T-cell (primary cell): ENCODE data around the gene FAM217B. TPM values are rescaled to one million over a fixed set of nuclear protein-coding genes. Genes with fewer than 3 reads are reported as not detected.

Experiments
- ATAC-seq, 4 experiments: fragments of 200-7000 bp in 3 of 4; fragments of 150-1000 bp in 1 of 4; cut with Tn5 transposase; replicated peaks in 1 of 4; 1 replicate in 3 of 4; 2 replicates in 1 of 4; pipeline ENCODE4 v1.10.0; 2021; ENCODE audit warnings: moderate library complexity in 3 of 4, mild to moderate bottlenecking in 2 of 4, moderate number of reproducible peaks in 1 of 4
- CTCF ChIA-PET, 2 donors: fragments of 300-600 bp; sonication (Branson Sonifier 250); formaldehyde crosslinking; loops; one replicate each; lab custom pipeline; 2022; ENCODE audit warnings: antibody characterized with exemption in 2 of 2; lab: Charles Lee
- POLR2A ChIA-PET, 2 donors: fragments of 300-600 bp; sonication (Branson Sonifier 250); formaldehyde crosslinking; loops; one replicate each; lab custom pipeline; 2022; ENCODE audit warnings: antibody characterized with exemption in 2 of 2; lab: Charles Lee
- DNase-seq, 35 experiments: peaks; one replicate each; pipeline versions ENCODE4 v3.0.0 to v3.0.0-alpha.2; 2013 to 2023
- H3K27ac ChIP-seq: one replicate; pipeline ENCODE4 v1.5.1; 2013; ENCODE audit warnings: low read length
- H3K27me3 ChIP-seq, 2 experiments: replicated peaks in 1 of 2; 1 replicate in 1 of 2; 2 replicates in 1 of 2; pipeline versions ENCODE4 v1.6.1 to v1.7.0; 2013; ENCODE audit warnings: low read length in 1 of 2, mixed read lengths in 1 of 2; ENCODE audit not compliant: control insufficient read depth in 2 of 2, insufficient read depth in 2 of 2; ENCODE audit errors: extremely low read depth in 1 of 2
- H3K36me3 ChIP-seq, 2 donors: 1 replicate in 1 of 2; 2 replicates in 1 of 2; pipeline versions ENCODE4 v1.6.1 to v1.7.0; 2013; ENCODE audit warnings: low read length in 1 of 2; ENCODE audit not compliant: control insufficient read depth in 2 of 2, insufficient read depth in 1 of 2; ENCODE audit errors: extremely low read depth in 1 of 2
- H3K4me1 ChIP-seq, 2 experiments: 1 replicate in 1 of 2; 2 replicates in 1 of 2; pipeline versions ENCODE4 v1.6.1 to v1.7.0; 2013; ENCODE audit warnings: low read length in 2 of 2, mixed read lengths in 1 of 2; ENCODE audit not compliant: insufficient read depth in 2 of 2, control insufficient read depth in 1 of 2; ENCODE audit errors: extremely low read depth in 1 of 2
- H3K4me3 ChIP-seq, 2 donors: 1 replicate in 1 of 2; 2 replicates in 1 of 2; pipeline versions ENCODE4 v1.5.1 to v1.7.0; 2013; ENCODE audit warnings: mild to moderate bottlenecking in 2 of 2, low read length in 1 of 2, moderate library complexity in 1 of 2; ENCODE audit not compliant: control insufficient read depth in 1 of 2; ENCODE audit errors: extremely low read depth in 1 of 2
- H3K9me3 ChIP-seq: 2 replicates; pipeline ENCODE4 v1.7.0; 2013
- H3K27ac Mint-ChIP-seq, 2 donors: one replicate each; pipeline ENCODE4 v1.8.0; 2020 to 2021; ENCODE audit warnings: mild to moderate bottlenecking in 2 of 2, mixed read lengths in 2 of 2
- H3K27me3 Mint-ChIP-seq, 2 donors: one replicate each; pipeline ENCODE4 v1.8.0; 2021 to 2022; ENCODE audit warnings: mixed read lengths in 2 of 2
- H3K36me3 Mint-ChIP-seq: one replicate; pipeline ENCODE4 v1.8.0; 2021; ENCODE audit warnings: mixed read lengths
- H3K4me1 Mint-ChIP-seq, 3 donors: one replicate each; pipeline ENCODE4 v1.8.0; 2020 to 2022; ENCODE audit warnings: mixed read lengths in 3 of 3, mild to moderate bottlenecking in 1 of 3
- H3K4me3 Mint-ChIP-seq, 3 donors: one replicate each; pipeline ENCODE4 v1.8.0; 2020 to 2022; ENCODE audit warnings: mild to moderate bottlenecking in 3 of 3, mixed read lengths in 3 of 3, moderate library complexity in 3 of 3
- H3K9me3 Mint-ChIP-seq, 3 donors: one replicate each; pipeline ENCODE4 v1.8.0; 2020 to 2022; ENCODE audit warnings: mixed read lengths in 3 of 3
- WGBS: methylation state at CpG from one replicate; pipeline ENCODE4 v1.1.5; 2013; ENCODE audit warnings: missing lambda C conversion rate; ENCODE audit not compliant: insufficient coverage; 5-methylcytosine and 5-hydroxymethylcytosine counted together
- total RNA-seq, 35 experiments: library from RNA in 6 of 35; stranded (reverse) in 6 of 35; fragments of 120-200 nt in 1 of 35; gene quantifications; one replicate each; pipeline versions ENCODE4 v1.2.1 to v1.2.4 and lab custom pipeline; 2013 to 2026

The FAM217B gene
- total RNA-seq, 5 donors from 2014 or later (not counting 1 experiment from before 2014, with no cell fraction given) = 19.3 to 35.6 (median 29.5) TPM

GRCh38 chr20:59936409-59936808, 3.8 kb upstream of the FAM217B start:
- Histone ChIP-seq H3K4me3 (no peak overlapping the region), H3K9me3 (no peaks in the 10 kb centered on the region), H3K27me3 (no peaks in the 10 kb centered on the region), H3K36me3 (no peaks in the 10 kb centered on the region), H3K27ac (no peak overlapping the region), H3K4me1 (peaks cover 9 to 22% of the 10 kb centered on the region in 2 experiments)
- H3K9me3 Mint-ChIP-seq = no peaks in the 10 kb centered on the region
- DNase-seq = no peak
- H3K4me3 Mint-ChIP-seq = no peak overlapping the region
- CTCF ChIA-PET = interaction anchor here (0.6 to 1.0 kb wide), 3 partner anchors 9 to 14 kb away, joined by 3 to 4 read pairs (median 3); no protein-coding TSS in a partner anchor
- H3K4me1 Mint-ChIP-seq = peaks cover 35 to 56% (median 50%) of the 10 kb centered on the region in 3 donors
- H3K36me3 Mint-ChIP-seq = peaks cover 2% of the 10 kb centered on the region
- WGBS = no CpG with 5 or more reads among the region's 4 CpGs
- POLR2A ChIA-PET = no interaction called here
- no peak for ATAC-seq
- no peaks in the 10 kb centered on the region for H3K27me3 Mint-ChIP-seq
- H3K27ac Mint-ChIP-seq = peak overlapping the region in 1 of 2 donors; percentile 1

GRCh38 chr20:59937150-59937549, 3.0 kb upstream of the FAM217B start:
- Histone ChIP-seq H3K9me3 (no peaks in the 10 kb centered on the region), H3K4me1 (peaks cover 11 to 22% of the 10 kb centered on the region in 2 experiments), H3K27me3 (no peaks in the 10 kb centered on the region), H3K27ac (no peak overlapping the region), H3K4me3 (no peak overlapping the region), H3K36me3 (peaks cover 0 to 1% of the 10 kb centered on the region in 2 donors)
- ATAC-seq (no peak), DNase-seq (no peak)
- H3K36me3 Mint-ChIP-seq = peaks cover 3% of the 10 kb centered on the region
- H3K27me3 Mint-ChIP-seq = no peaks in the 10 kb centered on the region
- H3K9me3 Mint-ChIP-seq = no peaks in the 10 kb centered on the region
- H3K4me1 Mint-ChIP-seq = peaks cover 36 to 58% (median 51%) of the 10 kb centered on the region in 3 donors
- WGBS = no CpG with 5 or more reads among the region's 3 CpGs
- H3K27ac Mint-ChIP-seq = peak overlapping the region; percentile 59 to 71
- ChIA-PET CTCF (interaction anchor here in 1 of 2 donors (1.0 kb wide), 2 partner anchors 9 to 14 kb away, joined by 3 read pairs; no protein-coding TSS in a partner anchor), POLR2A (no interaction called here)
- H3K4me3 Mint-ChIP-seq = no peak overlapping the region

GRCh38 chr20:59938221-59938620, 2.0 kb upstream of the FAM217B start:
- Histone ChIP-seq H3K27ac (no peak overlapping the region), H3K4me3 (no peak overlapping the region), H3K27me3 (no peaks in the 10 kb centered on the region), H3K4me1 (peaks cover 11 to 17% of the 10 kb centered on the region in 2 experiments), H3K9me3 (no peaks in the 10 kb centered on the region), H3K36me3 (peaks cover 0 to 6% of the 10 kb centered on the region in 2 donors)
- peak overlapping the region; percentile 78 to 98 (median 85) for H3K4me3 Mint-ChIP-seq
- DNase-seq (no peak), ATAC-seq (no peak)
- peaks cover 9% of the 10 kb centered on the region for H3K36me3 Mint-ChIP-seq
- H3K4me1 Mint-ChIP-seq = peaks cover 36 to 61% (median 53%) of the 10 kb centered on the region in 3 donors
- ChIA-PET CTCF (interaction anchor here in 1 of 2 donors (0.9 kb wide), 1 partner anchor 12 kb away, joined by 3 read pairs; no protein-coding TSS in a partner anchor), POLR2A (interaction anchor here in 1 of 2 donors (0.5 kb wide), 1 partner anchor 1290 kb away, joined by 3 read pairs; no protein-coding TSS in a partner anchor)
- H3K27ac Mint-ChIP-seq = peak overlapping the region; percentile 79 to 80
- H3K9me3 Mint-ChIP-seq = no peaks in the 10 kb centered on the region
- 100% methylated on average over 1 of the region's 4 CpGs for WGBS
- no peaks in the 10 kb centered on the region for H3K27me3 Mint-ChIP-seq

GRCh38 chr20:59938696-59939051, 1.5 kb upstream of the FAM217B start:
- 95% methylated on average over 6 of the region's 7 CpGs for WGBS
- Histone ChIP-seq H3K36me3 (peaks cover 0 to 7% of the 10 kb centered on the region in 2 donors), H3K4me1 (peaks cover 11 to 17% of the 10 kb centered on the region in 2 experiments), H3K27me3 (no peaks in the 10 kb centered on the region), H3K9me3 (no peaks in the 10 kb centered on the region), H3K4me3 (no peak overlapping the region), H3K27ac (no peak overlapping the region)
- Mint-ChIP-seq H3K9me3 (no peaks in the 10 kb centered on the region), H3K36me3 (peaks cover 9% of the 10 kb centered on the region), H3K27me3 (no peaks in the 10 kb centered on the region), H3K27ac (peak overlapping the region; percentile 79 to 80), H3K4me1 (peaks cover 36 to 61% (median 53%) of the 10 kb centered on the region in 3 donors), H3K4me3 (peak overlapping the region; percentile 78 to 98 (median 85))
- ChIA-PET POLR2A (interaction anchor here in 1 of 2 donors (0.5 kb wide), 1 partner anchor 1291 kb away, joined by 3 read pairs; no protein-coding TSS in a partner anchor), CTCF (interaction anchor here in 1 of 2 donors (0.9 kb wide), 1 partner anchor 12 kb away, joined by 3 read pairs; no protein-coding TSS in a partner anchor)
- DNase-seq (no peak), ATAC-seq (no peak)

- no peaks in the 10 kb centered on the region for H3K27me3 Mint-ChIP-seq
- H3K36me3 Mint-ChIP-seq = peaks cover 11% of the 10 kb centered on the region
- Histone ChIP-seq H3K36me3 (peaks cover 0 to 13% of the 10 kb centered on the region in 2 donors), H3K27me3 (no peaks in the 10 kb centered on the region), H3K27ac (no peak overlapping the region), H3K4me3 (peak overlapping the region; percentile 84 to 97), H3K4me1 (peaks cover 11 to 15% of the 10 kb centered on the region in 2 experiments), H3K9me3 (no peaks in the 10 kb centered on the region)
- CTCF ChIA-PET = interaction anchor here (0.9 to 2.3 kb wide), 5 partner anchors 8 to 118 kb away, joined by 3 to 16 read pairs (median 7); no protein-coding TSS in a partner anchor
- peak overlapping the region; percentile 78 to 98 (median 97) for H3K4me3 Mint-ChIP-seq
- DNase-seq (peak in 1 of 35 experiments; percentile 26), ATAC-seq (no peak)
- peak overlapping the region; percentile 79 to 80 for H3K27ac Mint-ChIP-seq
- POLR2A ChIA-PET = interaction anchor here in 1 of 2 donors (0.5 kb wide), 1 partner anchor 1291 kb away, joined by 3 read pairs; no protein-coding TSS in a partner anchor
- H3K9me3 Mint-ChIP-seq = no peaks in the 10 kb centered on the region
- H3K4me1 Mint-ChIP-seq = peaks cover 36 to 59% (median 51%) of the 10 kb centered on the region in 3 donors
- WGBS = 56% methylated on average over 102 of the region's 104 CpGs
Measured at GRCh38 chr20:59939052-59939878, 924 bp upstream of the FAM217B start.

GRCh38 chr20:59939879-59940128, 385 bp upstream of the FAM217B start:
- Histone ChIP-seq H3K27ac (peak overlapping the region; percentile 57), H3K4me3 (peak overlapping the region; percentile 84 to 97), H3K27me3 (no peaks in the 10 kb centered on the region), H3K4me1 (peaks cover 11 to 13% of the 10 kb centered on the region in 2 experiments), H3K9me3 (no peaks in the 10 kb centered on the region), H3K36me3 (peaks cover 0 to 19% of the 10 kb centered on the region in 2 donors)
- DNase-seq (peak in 3 of 35 experiments; percentile 2 to 6 (median 4)), ATAC-seq (peak in 3 of 4 experiments; percentile 2 to 14 (median 7))
- Mint-ChIP-seq H3K4me1 (peaks cover 39 to 59% (median 52%) of the 10 kb centered on the region in 3 donors), H3K27ac (peak overlapping the region; percentile 76 to 78), H3K9me3 (no peaks in the 10 kb centered on the region), H3K27me3 (no peaks in the 10 kb centered on the region), H3K36me3 (peaks cover 17% of the 10 kb centered on the region), H3K4me3 (peak overlapping the region; percentile 93 to 98 (median 97))
- CTCF ChIA-PET = interaction anchor here (0.6 to 2.3 kb wide), 6 partner anchors 9 to 118 kb away, joined by 3 to 16 read pairs (median 5); no protein-coding TSS in a partner anchor
- POLR2A ChIA-PET = interaction anchor here in 1 of 2 donors (0.7 to 1.3 kb wide), 2 partner anchors 9 to 1551 kb away, joined by 3 read pairs; no protein-coding TSS in a partner anchor
- 0% methylated on average over 17 of the region's 24 CpGs for WGBS
